K562 (cell line): Measurements from ENCODE around the gene BEST1. TPM values are rescaled to one million over a fixed set of nuclear protein-coding genes. Genes with fewer than 3 reads are reported as not detected.
A peak's percentile ranks its signal among the peaks of the same experiment; 100 is the strongest.

Experiments used
- ARID3A ChIP-seq: IDR thresholded peaks from 2 replicates; pipeline ENCODE4 v1.6.1; 2012; ENCODE audit warnings: low read depth, low read length, improper control_type of control experiment, borderline replicate concordance
- ARID4B ChIP-seq: sonication (generic); formaldehyde crosslinking; IDR thresholded peaks from 2 replicates; pipeline ENCODE4 v1.8.0; 2022; ENCODE audit warnings: mild to moderate bottlenecking, missing genetic modification reagents
- CHCHD3 ChIP-seq: fragments of 250-450 bp; sonication (Bioruptor Pico); IDR thresholded peaks from 2 replicates; pipeline ENCODE4 v2.1.2; 2022; ENCODE audit warnings: mild to moderate bottlenecking
- DLX4 ChIP-seq: fragments of 250-450 bp; sonication (Bioruptor Pico); IDR thresholded peaks from 2 replicates; pipeline ENCODE4 v1.6.1; 2021; ENCODE audit warnings: mild to moderate bottlenecking
- GTF2A2 ChIP-seq: IDR thresholded peaks from 2 replicates; pipeline ENCODE4 v1.6.1; 2016; ENCODE audit warnings: mild to moderate bottlenecking, missing genetic modification characterization, missing compliant biosample characterization
- JUNB ChIP-seq: fragments of 450-650 bp; formaldehyde crosslinking; conservative IDR thresholded peaks from 2 replicates; pipeline ENCODE4 v1.4.0; 2020; ENCODE audit warnings: mild to moderate bottlenecking
- MEF2D ChIP-seq: conservative IDR thresholded peaks from 2 replicates; pipeline ENCODE4 v1.6.1; 2016; ENCODE audit warnings: low read depth, missing genetic modification characterization, missing compliant biosample characterization
- NR2F6 ChIP-seq: fragments of 450-650 bp; formaldehyde crosslinking; IDR thresholded peaks from 2 replicates; pipeline ENCODE4 v1.4.0; 2020; ENCODE audit warnings: mild to moderate bottlenecking
- OTX1 ChIP-seq: fragments of 450-650 bp; formaldehyde crosslinking; IDR thresholded peaks from 2 replicates; pipeline ENCODE4 v1.4.0; 2022; ENCODE audit warnings: mild to moderate bottlenecking
- PTRF ChIP-seq: fragments of 450-650 bp; IDR thresholded peaks from 2 replicates; pipeline ENCODE4 v1.6.1; 2016; ENCODE audit warnings: mild to moderate bottlenecking, missing genetic modification characterization, missing compliant biosample characterization
- RAD51 ChIP-seq: fragments of 450-650 bp; IDR thresholded peaks from 2 replicates; pipeline ENCODE4 v1.7.1; 2016; ENCODE audit warnings: low read depth, mild to moderate bottlenecking, borderline replicate concordance
- RFX1 ChIP-seq: fragments of 450-650 bp; IDR thresholded peaks from 2 replicates; pipeline ENCODE4 v1.6.1; 2016; ENCODE audit warnings: mild to moderate bottlenecking, moderate library complexity
- SMAD1 ChIP-seq: fragments of 150-350 bp; IDR thresholded peaks from 2 replicates; pipeline ENCODE4 v1.6.1; 2014; ENCODE audit warnings: low read length, low read depth; ENCODE audit not compliant: partially characterized antibody
- SNIP1 ChIP-seq: fragments of 450-650 bp; IDR thresholded peaks from 2 replicates; pipeline ENCODE4 v1.7.1; 2017; ENCODE audit warnings: low read depth, mild to moderate bottlenecking
- SRSF3 ChIP-seq: fragments of 200-400 bp; formaldehyde crosslinking; IDR thresholded peaks from 2 replicates; pipeline ENCODE4 v1.6.1; 2016; ENCODE audit warnings: mild to moderate bottlenecking, low read length, moderate library complexity; ENCODE audit not compliant: insufficient read depth
- THRA ChIP-seq: fragments of 450-650 bp; IDR thresholded peaks from 2 replicates; pipeline ENCODE4 v1.6.1; 2017; ENCODE audit warnings: mild to moderate bottlenecking, moderate library complexity
- ZKSCAN8 ChIP-seq: fragments of 200-800 bp; sonication (Bioruptor generic); IDR thresholded peaks from 2 replicates; pipeline ENCODE4 v1.6.1; 2016; ENCODE audit warnings: missing genetic modification characterization, missing compliant biosample characterization
- ZNF449 ChIP-seq: fragments of 250-450 bp; sonication (Bioruptor Pico); IDR thresholded peaks from 2 replicates; pipeline ENCODE4 v1.8.0; 2022; ENCODE audit warnings: moderate library complexity, mild to moderate bottlenecking, inconsistent platforms
- ZNF695 ChIP-seq: fragments of 450-650 bp; formaldehyde crosslinking; IDR thresholded peaks from 2 replicates; pipeline ENCODE4 v1.4.0; 2020; ENCODE audit warnings: mild to moderate bottlenecking, moderate library complexity
- ZNF766 ChIP-seq: fragments of 200-800 bp; sonication (Bioruptor generic); conservative IDR thresholded peaks from 2 replicates; pipeline ENCODE4 v1.6.1; 2016; ENCODE audit warnings: missing genetic modification characterization, missing compliant biosample characterization
- polyA plus RNA-seq, 8 experiments: library from polyadenylated mRNA; depleted of rRNA in 4 of 8; stranded (reverse) in 5 of 8; unstranded in 3 of 8; fragments of >200 nt; fragmentation: Nextera tagmentation in 2 of 8; fragmentation: Illumina TruSeq in 1 of 8; extraction: Ambion mirVana in 2 of 8; extraction: Trizol in 1 of 8; gene quantifications; 2 replicates each; pipeline versions ENCODE4 v1.2.1 to v1.2.3, GENCODE V29; 2011 to 2014; ENCODE audit warnings: inconsistent platforms in 1 of 8, missing spikeins in 1 of 8
- total RNA-seq, 7 experiments: library from RNA; depleted of rRNA in 6 of 7; stranded (reverse); fragments of >200 nt in 6 of 7; fragmentation: Illumina TruSeq in 2 of 7; extraction: Trizol in 2 of 7; gene quantifications; 2 replicates each; pipeline versions ENCODE4 v1.2.1 to v1.2.3, GENCODE V29; 2011 to 2021; ENCODE audit warnings: low replicate concordance in 1 of 7

BEST1 gene
- total and polyA plus RNA-seq, 9 of the 15 experiments (the other 6 are each of a cell fraction or from before 2014, with no cell fraction given) = 0.07 to 1.3 (median 0.40) TPM

- TF ChIP-seq SRSF3 (no peak), SMAD1 (peak; percentile 26), NR2F6 (CRISPR knock-in tag) (peak; percentile 91), RFX1 (no peak), ZKSCAN8 (CRISPR knock-in tag) (no peak), ARID3A (no peak), PTRF (tag) (no peak), ZNF449 (CRISPR knock-in tag) (no peak), GTF2A2 (tag) (0 out of 2 replicates have a peak, but pooled peaks have one; percentile 27), OTX1 (CRISPR knock-in tag) (no peak; the same call in 1 of the 2 replicates), RAD51 (no peak), CHCHD3 (CRISPR knock-in tag) (peak; percentile 81; the same call in 1 of the 2 replicates), MEF2D (tag) (no peak), JUNB (CRISPR knock-in tag) (0 out of 2 replicates have a peak, but pooled peaks have one; percentile 3), DLX4 (CRISPR knock-in tag) (no peak), ARID4B (CRISPR knock-in tag) (0 out of 2 replicates have a peak, but pooled peaks have one; percentile 10), ZNF695 (CRISPR knock-in tag) (no peak), ZNF766 (CRISPR knock-in tag) (no peak), THRA (no peak), SNIP1 (no peak)
Measured at GRCh38 chr11:61964058-61964665, 14.0 kb downstream of the BEST1 start (continued).
